ENCODE measurements around the gene ATP6V1G1.
"Not testable (repeated sequence)": the region's sequence is repeated elsewhere in the genome, so short reads cannot be mapped to it uniquely, and the experiment has no call there.

Gene ATP6V1G1

DNA sequence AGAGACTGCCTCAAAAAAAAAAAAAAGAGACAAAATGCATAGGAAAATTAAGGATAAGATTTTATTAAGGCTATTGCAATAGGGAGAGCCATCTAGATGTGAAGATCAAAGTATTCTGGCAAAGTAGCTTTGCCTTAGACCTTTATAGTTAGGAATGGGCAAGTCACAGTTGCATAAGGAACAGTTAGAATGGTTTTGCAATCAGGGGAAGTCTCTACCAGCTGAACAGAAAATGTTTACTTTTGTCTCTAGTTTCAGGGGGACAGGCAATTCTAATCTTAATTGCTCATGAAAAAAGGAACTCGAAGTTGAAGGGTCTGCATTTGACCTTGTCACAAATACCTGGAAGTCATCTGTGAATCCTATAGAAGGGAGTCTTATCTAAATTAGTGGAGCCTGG lies 13.1 kb upstream of the ATP6V1G1 start:
- Histone ChIP-seq H3K36me3 (replicated peaks; ENCODE audit: insufficient read depth, low read length) (no peaks in the 10 kb centered on the region), H3K4me1 (ENCODE audit: low read length) (no peaks in the 10 kb centered on the region), H3K79me2 (ENCODE audit: low read length) (no peaks in the 10 kb centered on the region), H3K9me3 (replicated peaks; ENCODE audit: insufficient read depth, low read length) (no peaks in the 10 kb centered on the region), H3K9ac (ENCODE audit: low read length) (no peak overlapping the region), H4K20me1 (ENCODE audit: insufficient read depth, low read length) (no peaks in the 10 kb centered on the region), H3F3A (ENCODE audit: insufficient read depth, low read length) (no peaks in the 10 kb centered on the region), H2AFZ (ENCODE audit: low read length) (no peak overlapping the region), H3K4me2 (ENCODE audit: low read depth, low read length) (no peak overlapping the region), H3K4me3 (ENCODE audit: low read length) (no peak overlapping the region), H3K27ac (ENCODE audit: low read length) (no peak overlapping the region), H3K27me3 (replicated peaks; ENCODE audit: insufficient read depth, low read length) (no peaks in the 10 kb centered on the region), H3K9me2 (replicated peaks; ENCODE audit: insufficient read depth, low read length) (no peaks in the 10 kb centered on the region)
- no peak for DNase-seq
- TF ChIP-seq EZH2phosphoT487 (IDR thresholded peaks at IDR 0.05; ENCODE audit: low read length), result no peak
- no peak for TF ChIP-seq EZH2 (optimal IDR thresholded peaks at IDR 0.05; ENCODE audit: low read depth, low read length)
- TF ChIP-seq, protein P1, sequence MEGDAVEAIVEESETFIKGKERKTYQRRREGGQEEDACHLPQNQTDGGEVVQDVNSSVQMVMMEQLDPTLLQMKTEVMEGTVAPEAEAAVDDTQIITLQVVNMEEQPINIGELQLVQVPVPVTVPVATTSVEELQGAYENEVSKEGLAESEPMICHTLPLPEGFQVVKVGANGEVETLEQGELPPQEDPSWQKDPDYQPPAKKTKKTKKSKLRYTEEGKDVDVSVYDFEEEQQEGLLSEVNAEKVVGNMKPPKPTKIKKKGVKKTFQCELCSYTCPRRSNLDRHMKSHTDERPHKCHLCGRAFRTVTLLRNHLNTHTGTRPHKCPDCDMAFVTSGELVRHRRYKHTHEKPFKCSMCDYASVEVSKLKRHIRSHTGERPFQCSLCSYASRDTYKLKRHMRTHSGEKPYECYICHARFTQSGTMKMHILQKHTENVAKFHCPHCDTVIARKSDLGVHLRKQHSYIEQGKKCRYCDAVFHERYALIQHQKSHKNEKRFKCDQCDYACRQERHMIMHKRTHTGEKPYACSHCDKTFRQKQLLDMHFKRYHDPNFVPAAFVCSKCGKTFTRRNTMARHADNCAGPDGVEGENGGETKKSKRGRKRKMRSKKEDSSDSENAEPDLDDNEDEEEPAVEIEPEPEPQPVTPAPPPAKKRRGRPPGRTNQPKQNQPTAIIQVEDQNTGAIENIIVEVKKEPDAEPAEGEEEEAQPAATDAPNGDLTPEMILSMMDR (IDR thresholded peaks at IDR 0.05; ENCODE audit: low read length), result no peak

DNA sequence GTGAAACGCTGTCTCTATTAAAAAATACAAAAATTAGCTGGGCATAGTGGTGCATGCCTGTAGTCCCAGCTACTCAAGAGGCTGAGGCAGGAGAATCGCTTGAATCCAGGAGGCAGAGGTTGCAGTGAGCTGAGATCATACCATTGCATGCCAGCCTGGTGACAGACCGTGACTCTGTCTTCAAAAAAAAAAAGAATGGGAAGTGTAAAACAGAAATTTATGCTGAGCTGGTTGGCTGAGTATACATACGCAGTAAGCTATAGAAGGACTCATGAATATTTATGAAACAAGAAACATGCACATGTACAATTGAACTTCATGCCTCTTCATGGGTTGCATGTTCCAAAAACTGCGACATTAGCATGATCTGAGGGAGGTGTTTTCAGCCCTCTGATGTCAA lies 10.8 kb upstream of the ATP6V1G1 start:
- H3K27me3 ChIP-seq (replicated peaks; ENCODE audit: insufficient read depth, low read length); H3K9me3 ChIP-seq (replicated peaks; ENCODE audit: insufficient read depth, low read length); H3K27ac ChIP-seq (ENCODE audit: low read length); H4K20me1 ChIP-seq (ENCODE audit: insufficient read depth, low read length); H3K4me1 ChIP-seq (ENCODE audit: low read length); H3K79me2 ChIP-seq (ENCODE audit: low read length); H3K9me2 ChIP-seq (replicated peaks; ENCODE audit: insufficient read depth, low read length); H3K4me3 ChIP-seq (ENCODE audit: low read length); H3K36me3 ChIP-seq (replicated peaks; ENCODE audit: insufficient read depth, low read length); H3F3A ChIP-seq (ENCODE audit: insufficient read depth, low read length); H3K4me2 ChIP-seq (ENCODE audit: low read depth, low read length); H2AFZ ChIP-seq (ENCODE audit: low read length); DNase-seq; H3K9ac ChIP-seq (ENCODE audit: low read length): not testable (repeated sequence)

DNA sequence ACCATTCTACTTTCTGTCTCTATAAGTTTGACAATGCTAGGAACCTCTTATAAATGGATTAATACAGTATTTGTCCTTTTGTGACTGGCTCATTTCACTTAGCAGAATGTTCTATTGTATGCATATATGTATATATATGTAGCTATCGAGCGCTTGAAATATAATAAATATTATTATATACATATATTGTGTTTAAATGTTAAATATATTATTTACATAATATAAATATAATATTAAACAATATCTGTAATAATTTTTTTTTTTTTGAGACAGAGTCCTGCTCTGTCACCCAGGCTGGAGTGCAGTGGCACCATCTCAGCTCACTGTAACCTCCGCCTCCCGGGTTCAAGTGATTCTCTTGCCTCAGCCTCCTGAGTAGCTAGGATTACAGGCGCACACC lies 9.4 kb upstream of the ATP6V1G1 start:
- DNase-seq; H2AFZ ChIP-seq (ENCODE audit: low read length); H3K9ac ChIP-seq (ENCODE audit: low read length); H4K20me1 ChIP-seq (ENCODE audit: insufficient read depth, low read length); H3K4me2 ChIP-seq (ENCODE audit: low read depth, low read length); H3K9me3 ChIP-seq (replicated peaks; ENCODE audit: insufficient read depth, low read length); H3K9me2 ChIP-seq (replicated peaks; ENCODE audit: insufficient read depth, low read length); H3K4me1 ChIP-seq (ENCODE audit: low read length); H3K79me2 ChIP-seq (ENCODE audit: low read length); H3K4me3 ChIP-seq (ENCODE audit: low read length); H3K27me3 ChIP-seq (replicated peaks; ENCODE audit: insufficient read depth, low read length); H3K36me3 ChIP-seq (replicated peaks; ENCODE audit: insufficient read depth, low read length); H3F3A ChIP-seq (ENCODE audit: insufficient read depth, low read length); H3K27ac ChIP-seq (ENCODE audit: low read length): not testable (repeated sequence)

DNA sequence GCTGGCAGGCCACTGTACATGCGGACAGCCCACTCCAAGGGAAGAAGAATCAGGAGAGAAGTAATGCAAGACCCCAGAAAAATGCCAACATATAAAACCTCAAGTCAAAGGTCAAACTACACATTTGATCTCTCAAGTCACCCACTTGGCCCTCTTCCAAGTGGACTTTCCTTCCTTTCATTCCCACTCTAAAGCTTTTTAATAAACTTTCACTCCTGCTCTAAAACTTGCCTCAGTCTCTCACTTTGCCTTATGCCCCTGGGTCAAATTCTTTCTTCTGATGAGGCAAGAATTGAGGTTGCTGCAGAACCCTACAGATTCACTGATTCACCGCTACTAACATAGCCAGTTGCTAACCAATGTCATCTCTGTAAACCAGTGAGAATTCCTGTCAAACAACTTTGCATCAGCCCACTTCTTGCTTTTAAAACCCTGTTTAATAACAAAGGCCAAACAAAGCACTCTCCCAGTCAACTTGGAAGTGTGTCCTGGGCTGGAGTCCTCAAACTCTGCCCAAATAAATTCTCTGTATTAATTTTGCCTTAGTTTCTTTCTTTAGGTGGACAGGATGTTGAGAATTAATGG lies 6.9 kb upstream of the ATP6V1G1 start:
- DNase-seq, result no peak
- Histone ChIP-seq H3K36me3 (replicated peaks; ENCODE audit: insufficient read depth, low read length) (no peaks in the 10 kb centered on the region), H3K27me3 (replicated peaks; ENCODE audit: insufficient read depth, low read length) (no peaks in the 10 kb centered on the region), H3K4me3 (ENCODE audit: low read length) (no peak overlapping the region), H3K9ac (ENCODE audit: low read length) (no peak overlapping the region), H3K9me3 (replicated peaks; ENCODE audit: insufficient read depth, low read length) (no peaks in the 10 kb centered on the region), H3K4me1 (ENCODE audit: low read length) (no peaks in the 10 kb centered on the region), H3F3A (ENCODE audit: insufficient read depth, low read length) (no peaks in the 10 kb centered on the region), H4K20me1 (ENCODE audit: insufficient read depth, low read length) (no peaks in the 10 kb centered on the region), H3K4me2 (ENCODE audit: low read depth, low read length) (no peak overlapping the region), H3K27ac (ENCODE audit: low read length) (no peak overlapping the region), H2AFZ (ENCODE audit: low read length) (no peak overlapping the region), H3K9me2 (replicated peaks; ENCODE audit: insufficient read depth, low read length) (no peaks in the 10 kb centered on the region), H3K79me2 (ENCODE audit: low read length) (no peaks in the 10 kb centered on the region)
- TF ChIP-seq, protein P1 (IDR thresholded peaks at IDR 0.05; ENCODE audit: low read length), result no peak
- no peak for TF ChIP-seq EZH2 (optimal IDR thresholded peaks at IDR 0.05; ENCODE audit: low read depth, low read length)
- no peak for TF ChIP-seq EZH2phosphoT487 (IDR thresholded peaks at IDR 0.05; ENCODE audit: low read length)

Data from MM.1S (cell line).